ENCODE measurements around the gene TMEM215. TPM values are rescaled to one million over a fixed set of nuclear protein-coding genes. Genes with fewer than 3 reads are reported as not detected.

Gene TMEM215, protein sequence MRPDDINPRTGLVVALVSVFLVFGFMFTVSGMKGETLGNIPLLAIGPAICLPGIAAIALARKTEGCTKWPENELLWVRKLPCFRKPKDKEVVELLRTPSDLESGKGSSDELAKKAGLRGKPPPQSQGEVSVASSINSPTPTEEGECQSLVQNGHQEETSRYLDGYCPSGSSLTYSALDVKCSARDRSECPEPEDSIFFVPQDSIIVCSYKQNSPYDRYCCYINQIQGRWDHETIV
- not detected in 2 replicates for total RNA-seq

DNA sequence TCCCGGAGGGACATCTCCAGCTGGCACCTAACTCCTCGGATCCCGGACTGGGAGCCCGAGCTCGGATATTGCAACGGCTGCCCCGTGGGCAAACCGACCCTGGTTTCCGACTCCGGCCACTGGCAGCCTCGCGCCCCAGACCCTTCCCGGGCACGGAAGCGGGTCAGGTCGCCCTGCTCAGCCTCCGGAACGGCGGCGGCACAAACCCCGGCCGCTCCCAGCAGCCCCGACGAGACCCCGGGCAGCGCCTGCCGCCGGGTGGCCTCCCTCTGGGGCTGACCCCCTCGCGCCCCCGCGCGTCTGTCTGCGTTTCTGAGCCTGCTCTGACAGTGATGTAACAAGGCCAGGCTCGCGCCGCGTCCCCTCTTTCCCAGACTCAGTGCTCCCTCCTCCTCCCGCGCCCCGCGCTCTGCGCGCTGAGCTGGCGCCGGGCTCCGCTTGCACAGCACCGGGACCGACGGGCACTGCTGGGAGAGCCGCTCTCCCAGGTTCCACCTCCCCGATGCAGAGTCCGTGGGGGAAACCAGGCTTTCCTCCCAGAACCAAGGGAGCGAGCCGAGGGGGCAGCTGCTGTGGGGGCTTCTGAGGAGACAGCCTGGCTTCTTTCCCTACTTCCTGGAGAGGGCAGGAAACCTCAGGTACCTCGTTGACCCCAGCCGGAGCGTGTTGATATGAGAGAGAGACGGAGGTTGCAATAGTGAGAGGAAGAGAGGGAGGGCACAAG, at the start of gene TMEM215:
Gene TMEM215, plus strand, starts transcription at position 373 of the 724 bp plus-strand sequence. CDS start 644 bp downstream, outside the sequence.

Other genes with a start within 250 kb of the TMEM215 start
- 1.8 and 3.6 TPM in 2 replicates for gene SMIM27, start 231.2 kb upstream of the TMEM215 start, total RNA-seq
- gene TOPORS, start 231.0 kb upstream of the TMEM215 start, total RNA-seq, result 24.0 and 43.7 TPM in 2 replicates
- gene NDUFB6, start 210.4 kb upstream of the TMEM215 start, total RNA-seq, result 36.1 and 49.3 TPM in 2 replicates
- gene TAF1L, start 147.9 kb upstream of the TMEM215 start, total RNA-seq, result under 0.01 TPM in 1 of 2 replicates, not detected in the other
- 18.3 and 27.5 TPM in 2 replicates for gene APTX, start 218.1 kb downstream of the TMEM215 start, total RNA-seq
- gene DNAJA1, start 241.7 kb downstream of the TMEM215 start, total RNA-seq, result 97.5 and 205 TPM in 2 replicates